Measurements from ENCODE around the gene SUCLG2. TPM values are rescaled to one million over a fixed set of nuclear protein-coding genes. Genes with fewer than 3 reads are reported as not detected.

Gene SUCLG2, protein sequence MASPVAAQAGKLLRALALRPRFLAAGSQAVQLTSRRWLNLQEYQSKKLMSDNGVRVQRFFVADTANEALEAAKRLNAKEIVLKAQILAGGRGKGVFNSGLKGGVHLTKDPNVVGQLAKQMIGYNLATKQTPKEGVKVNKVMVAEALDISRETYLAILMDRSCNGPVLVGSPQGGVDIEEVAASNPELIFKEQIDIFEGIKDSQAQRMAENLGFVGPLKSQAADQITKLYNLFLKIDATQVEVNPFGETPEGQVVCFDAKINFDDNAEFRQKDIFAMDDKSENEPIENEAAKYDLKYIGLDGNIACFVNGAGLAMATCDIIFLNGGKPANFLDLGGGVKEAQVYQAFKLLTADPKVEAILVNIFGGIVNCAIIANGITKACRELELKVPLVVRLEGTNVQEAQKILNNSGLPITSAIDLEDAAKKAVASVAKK
- total RNA-seq, result 36.3 and 38.1 TPM in 2 replicates

DNA sequence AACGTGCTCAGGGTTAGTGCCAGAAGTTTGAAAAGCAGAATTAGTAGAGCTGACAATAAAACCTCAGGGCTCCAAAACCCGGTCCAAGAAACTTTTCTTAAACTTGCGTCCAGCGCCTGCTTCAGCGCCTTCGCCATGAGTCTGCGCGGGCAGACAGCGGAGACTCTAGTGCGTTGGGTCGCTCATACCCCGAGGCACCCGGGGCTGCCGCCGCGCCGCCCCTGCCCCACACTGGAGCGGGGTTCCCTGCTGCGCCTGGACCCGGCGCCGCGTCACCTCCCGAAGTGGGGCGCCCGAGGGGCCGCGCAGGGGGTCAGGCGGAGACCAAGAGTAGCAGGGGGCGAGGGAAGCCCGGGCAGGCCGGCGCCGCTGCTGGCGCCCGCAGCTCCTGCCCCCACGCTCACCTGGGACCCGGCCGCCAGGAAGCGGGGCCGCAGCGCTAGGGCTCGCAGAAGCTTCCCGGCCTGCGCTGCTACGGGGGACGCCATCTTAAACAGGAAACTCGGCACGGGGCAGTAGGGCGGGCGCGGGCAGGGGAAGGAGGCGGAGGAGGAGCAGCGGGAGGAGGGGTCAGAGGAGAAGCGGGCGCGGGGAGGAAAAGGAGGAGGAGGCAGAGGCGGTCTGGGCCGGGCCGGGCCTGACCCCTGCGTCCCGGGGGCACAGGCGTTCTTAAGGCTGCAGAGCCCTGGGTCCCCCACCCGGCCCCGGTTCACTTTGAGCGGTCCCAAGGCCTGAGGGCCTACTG, at the start of gene SUCLG2:
SUCLG2 (minus strand) TSS at position 514 of the 745 bp plus-strand sequence; CDS start at position 488, 26 bp downstream.
- Mint-ChIP-seq H3K9me3 (peaks cover 15% of the 10 kb centered on the region), H3K27ac (peak within 1 kb of the TSS; percentile 76), H3K36me3 (ENCODE audit: low read depth) (peaks cover 33% of the 10 kb centered on the region), H3K27me3 (ENCODE audit: low read depth) (peaks cover 4% of the 10 kb centered on the region), H3K4me3 (ENCODE audit: low read depth) (peak within 1 kb of the TSS; percentile 78), H3K4me1 (ENCODE audit: low read depth) (peaks cover 51% of the 10 kb centered on the region)
- peak; percentile 80 for DNase-seq (ENCODE audit: low spot score)
- intact Hi-C loops (cut with micrococcal nuclease), result loop anchor here (1.0 to 10.0 kb wide), 7 partner anchors 19 to 1431 kb away; partner anchors contain the start of genes ARL6IP5, KBTBD8 and UBA3

DNA sequence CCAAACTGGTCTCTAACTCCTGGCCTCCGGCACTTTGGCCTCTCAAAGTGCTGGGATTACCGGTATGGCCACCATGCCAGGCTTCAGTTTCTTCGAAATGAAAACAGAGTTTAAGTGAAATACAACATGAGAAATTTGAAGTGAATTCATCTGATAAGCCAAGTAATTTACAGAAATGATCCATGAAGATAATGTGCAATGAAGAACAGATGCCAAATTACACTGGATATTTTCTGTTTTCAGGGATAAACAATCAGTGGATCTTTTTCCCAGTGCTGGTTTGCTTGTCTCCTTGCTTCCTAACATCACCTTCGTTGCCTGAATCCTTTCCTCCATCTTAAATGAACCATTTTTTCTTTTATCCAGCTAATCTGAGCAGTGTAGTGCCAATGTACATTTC, 46.2 kb upstream of the SUCLG2 start:
- H3K4me3 Mint-ChIP-seq (ENCODE audit: low read depth), result no peak overlapping the region
- no peaks in the 10 kb centered on the region for H3K4me1 Mint-ChIP-seq (ENCODE audit: low read depth)
- no peak overlapping the region for H3K27ac Mint-ChIP-seq
- H3K9me3 Mint-ChIP-seq, result no peaks in the 10 kb centered on the region
- intact Hi-C loops (cut with micrococcal nuclease), result no loop called here
- H3K36me3 Mint-ChIP-seq (ENCODE audit: low read depth), result no peaks in the 10 kb centered on the region
- peaks cover 4% of the 10 kb centered on the region for H3K27me3 Mint-ChIP-seq (ENCODE audit: low read depth)
- no peak for DNase-seq (ENCODE audit: low spot score)

DNA sequence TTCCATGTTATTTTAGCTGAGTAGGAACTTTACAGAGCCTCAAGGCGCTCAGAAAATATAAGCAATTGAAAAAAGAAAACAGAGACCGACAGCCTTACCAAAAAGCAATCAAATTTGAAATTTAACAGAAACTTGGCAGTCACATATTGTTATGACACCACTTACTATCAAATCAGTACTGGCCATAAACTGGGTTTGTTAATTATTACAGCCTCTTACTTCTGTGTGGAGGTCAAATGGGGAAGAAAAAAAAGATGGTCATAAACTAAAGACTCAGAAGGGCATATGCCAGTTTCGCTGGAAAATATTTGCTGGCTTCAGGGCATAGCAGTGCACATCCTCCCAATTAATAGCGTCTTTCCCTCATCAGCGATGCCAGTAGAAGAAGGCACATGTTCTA, 45.5 kb upstream of the SUCLG2 start:
- Mint-ChIP-seq H3K27me3 (ENCODE audit: low read depth) (peaks cover 4% of the 10 kb centered on the region), H3K9me3 (no peaks in the 10 kb centered on the region), H3K4me3 (ENCODE audit: low read depth) (no peak overlapping the region), H3K4me1 (ENCODE audit: low read depth) (no peaks in the 10 kb centered on the region), H3K36me3 (ENCODE audit: low read depth) (no peaks in the 10 kb centered on the region), H3K27ac (no peak overlapping the region)
- no peak for DNase-seq (ENCODE audit: low spot score)
- intact Hi-C loops (cut with micrococcal nuclease), result no loop called here

DNA sequence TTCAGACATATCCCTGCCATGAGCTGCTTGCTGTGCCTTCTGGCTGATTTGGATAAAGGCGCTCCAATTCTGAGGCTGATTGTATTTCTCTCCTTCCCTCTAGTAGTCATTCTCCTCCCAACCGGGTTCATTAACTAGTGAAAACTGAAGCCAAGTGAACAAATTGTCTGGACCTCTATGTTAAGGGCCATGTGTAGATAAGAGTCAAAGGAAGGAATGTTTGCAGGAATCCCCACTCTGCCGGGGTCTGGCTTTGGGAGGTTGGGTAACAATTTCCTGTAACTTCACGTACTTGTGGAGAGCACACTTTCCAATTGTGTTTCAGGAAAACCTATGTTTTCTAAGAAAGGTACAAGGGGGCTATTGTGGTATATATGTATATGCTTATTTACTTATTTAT, 38.2 kb upstream of the SUCLG2 start:
- Mint-ChIP-seq H3K9me3 (peaks cover 6% of the 10 kb centered on the region), H3K4me3 (ENCODE audit: low read depth) (no peak overlapping the region), H3K27me3 (ENCODE audit: low read depth) (peaks cover 8% of the 10 kb centered on the region), H3K4me1 (ENCODE audit: low read depth) (no peaks in the 10 kb centered on the region), H3K36me3 (ENCODE audit: low read depth) (no peaks in the 10 kb centered on the region), H3K27ac (no peak overlapping the region)
- intact Hi-C loops (cut with micrococcal nuclease), result no loop called here
- DNase-seq (ENCODE audit: low spot score), result no peak

DNA sequence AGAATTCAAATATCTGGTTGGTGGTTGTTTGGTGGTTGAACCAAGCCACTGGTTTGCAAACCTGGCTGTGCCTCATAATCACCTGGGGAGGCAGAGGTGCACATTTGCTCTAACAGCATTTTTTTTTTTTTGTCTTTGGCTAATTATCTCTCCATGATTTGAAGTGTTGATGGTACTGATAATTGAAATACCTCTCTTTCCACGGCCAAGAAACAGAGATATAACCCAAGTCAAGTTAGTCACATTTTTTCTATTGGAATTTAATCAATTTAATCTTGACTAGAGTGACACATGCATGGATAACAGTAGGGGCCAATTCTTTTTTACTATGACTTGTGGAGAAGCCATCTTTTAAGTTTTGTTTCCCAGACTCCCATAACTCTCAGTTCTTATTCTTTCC, 37.5 kb upstream of the SUCLG2 start:
- H3K27me3 Mint-ChIP-seq (ENCODE audit: low read depth), result peaks cover 8% of the 10 kb centered on the region
- H3K4me3 Mint-ChIP-seq (ENCODE audit: low read depth), result no peak overlapping the region
- peaks cover 6% of the 10 kb centered on the region for H3K9me3 Mint-ChIP-seq
- no peak overlapping the region for H3K27ac Mint-ChIP-seq
- no peaks in the 10 kb centered on the region for H3K4me1 Mint-ChIP-seq (ENCODE audit: low read depth)
- intact Hi-C loops (cut with micrococcal nuclease), result no loop called here
- DNase-seq (ENCODE audit: low spot score), result no peak
- H3K36me3 Mint-ChIP-seq (ENCODE audit: low read depth), result no peaks in the 10 kb centered on the region

DNA sequence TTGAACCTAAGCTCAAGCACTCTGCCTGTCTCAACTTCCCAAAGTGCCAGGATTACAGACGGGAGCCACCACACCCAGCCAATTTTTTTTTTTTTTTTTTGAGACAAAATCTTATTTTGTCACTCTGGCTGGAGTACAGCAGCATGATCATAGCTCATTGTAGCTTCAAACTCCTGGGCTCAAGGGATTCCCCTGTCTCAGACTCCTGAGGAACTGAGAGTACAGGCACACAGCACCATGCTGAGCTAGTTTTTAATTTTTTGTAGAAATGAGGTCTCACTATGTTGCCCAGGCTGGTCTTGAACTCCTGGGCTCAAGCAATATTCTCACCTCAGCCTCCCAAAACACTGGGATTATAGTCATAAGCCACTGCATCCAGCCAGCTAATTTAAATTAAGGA, 36.8 kb upstream of the SUCLG2 start:
- intact Hi-C loops (cut with micrococcal nuclease), result no loop called here
- H3K36me3 Mint-ChIP-seq (ENCODE audit: low read depth), result no peaks in the 10 kb centered on the region
- no peak overlapping the region for H3K4me3 Mint-ChIP-seq (ENCODE audit: low read depth)

DNA sequence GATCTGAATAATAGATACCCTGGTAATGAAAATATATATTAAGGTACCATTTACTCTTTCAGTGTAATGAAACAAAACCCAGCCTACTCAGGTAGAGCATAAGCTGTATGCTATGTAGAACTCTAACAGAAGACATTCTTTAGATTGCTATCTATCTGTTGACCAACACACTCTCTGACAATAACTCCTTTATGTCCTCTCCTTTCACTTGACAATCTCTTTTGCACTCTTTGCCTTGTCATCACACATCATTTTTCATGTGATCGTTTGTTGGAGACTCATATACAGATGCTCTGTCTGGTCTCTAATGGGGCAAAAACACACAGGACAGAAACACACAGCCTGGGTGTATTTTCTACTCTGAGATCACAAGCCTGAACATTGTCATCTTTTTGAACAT, 35.4 kb upstream of the SUCLG2 start:
- Mint-ChIP-seq H3K4me1 (ENCODE audit: low read depth) (peaks cover 13% of the 10 kb centered on the region), H3K27ac (no peak overlapping the region), H3K27me3 (ENCODE audit: low read depth) (peaks cover 7% of the 10 kb centered on the region), H3K9me3 (peaks cover 11% of the 10 kb centered on the region), H3K4me3 (ENCODE audit: low read depth) (no peak overlapping the region), H3K36me3 (ENCODE audit: low read depth) (no peaks in the 10 kb centered on the region)
- DNase-seq (ENCODE audit: low spot score), result no peak
- intact Hi-C loops (cut with micrococcal nuclease), result no loop called here

More for the DNA sequence above, 36.8 kb upstream of the SUCLG2 start:
- Mint-ChIP-seq H3K9me3 (peaks cover 6% of the 10 kb centered on the region), H3K27ac (no peak overlapping the region), H3K27me3 (ENCODE audit: low read depth) (peaks cover 8% of the 10 kb centered on the region), H3K4me1 (ENCODE audit: low read depth) (peaks cover 3% of the 10 kb centered on the region)
- no peak for DNase-seq (ENCODE audit: low spot score)

DNA sequence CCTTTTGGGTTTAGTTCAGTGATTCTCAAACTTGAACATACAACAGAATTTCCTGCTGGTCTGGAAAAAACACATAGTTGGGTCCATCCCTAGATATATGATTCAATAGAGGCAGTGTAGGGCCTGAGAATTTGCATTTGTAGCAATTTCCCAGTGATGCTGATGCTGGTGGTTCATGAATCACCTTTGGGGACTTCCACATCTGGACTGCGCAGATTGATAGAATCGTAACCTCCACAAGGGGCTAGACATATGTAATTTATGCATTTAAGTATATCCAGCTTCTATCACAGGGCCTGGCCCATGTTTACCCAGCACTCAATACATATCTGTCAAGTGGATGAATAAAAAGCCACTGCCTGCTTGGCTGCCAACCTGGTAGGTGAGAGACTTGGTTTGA, 33.8 kb upstream of the SUCLG2 start:
- DNase-seq (ENCODE audit: low spot score), result no peak
- Mint-ChIP-seq H3K36me3 (ENCODE audit: low read depth) (peaks cover 4% of the 10 kb centered on the region), H3K4me1 (ENCODE audit: low read depth) (peaks cover 26% of the 10 kb centered on the region), H3K27me3 (ENCODE audit: low read depth) (peaks cover 5% of the 10 kb centered on the region), H3K27ac (no peak overlapping the region), H3K4me3 (ENCODE audit: low read depth) (no peak overlapping the region), H3K9me3 (peaks cover 11% of the 10 kb centered on the region)
- intact Hi-C loops (cut with micrococcal nuclease), result no loop called here

DNA sequence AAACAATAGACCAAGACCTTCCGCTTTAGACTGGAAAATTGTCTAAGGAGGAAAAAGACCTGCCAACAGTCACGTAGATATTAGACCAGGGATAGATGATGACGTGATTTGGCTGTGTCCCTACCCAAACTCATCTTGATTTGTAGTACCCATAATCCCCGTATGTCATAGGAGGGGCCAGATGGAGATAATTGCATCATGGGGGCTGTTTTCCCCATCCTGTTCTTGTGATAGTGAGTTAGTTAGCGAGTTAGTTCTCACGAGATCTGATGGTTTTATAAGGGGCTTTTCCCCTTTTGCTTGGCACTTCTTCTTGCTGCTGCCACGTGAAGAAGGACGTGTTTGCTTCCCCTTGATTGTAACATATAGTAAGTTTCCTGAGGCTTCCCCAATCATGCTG, 31.7 kb upstream of the SUCLG2 start:
- Mint-ChIP-seq H3K36me3 (ENCODE audit: low read depth) (peaks cover 4% of the 10 kb centered on the region), H3K27ac (no peak overlapping the region), H3K9me3 (peaks cover 11% of the 10 kb centered on the region), H3K4me3 (ENCODE audit: low read depth) (no peak overlapping the region), H3K27me3 (ENCODE audit: low read depth) (peaks cover 2% of the 10 kb centered on the region), H3K4me1 (ENCODE audit: low read depth) (peaks cover 26% of the 10 kb centered on the region)
- intact Hi-C loops (cut with micrococcal nuclease), result no loop called here
- DNase-seq (ENCODE audit: low spot score), result no peak

DNA sequence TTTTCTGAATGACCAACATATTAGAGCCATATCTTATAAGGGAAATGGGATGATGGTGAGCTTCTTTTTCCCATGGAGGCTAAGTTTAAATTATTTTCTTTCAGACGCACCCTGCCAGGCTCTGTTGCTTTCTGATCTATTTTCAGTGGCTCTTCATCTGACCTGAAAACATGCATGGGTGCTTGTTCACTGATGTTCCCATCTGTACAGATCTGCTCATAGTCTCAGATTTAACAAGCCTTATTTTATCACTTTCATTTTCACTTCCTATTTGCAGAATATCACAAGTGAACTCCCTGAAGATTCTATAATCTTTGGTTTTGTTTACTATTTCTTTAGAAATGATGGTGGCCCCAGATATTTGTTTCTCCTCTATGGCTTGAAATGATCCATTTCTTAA, 31.1 kb upstream of the SUCLG2 start:
- H3K27ac Mint-ChIP-seq, result no peak overlapping the region
- intact Hi-C loops (cut with micrococcal nuclease), result no loop called here
- no peak for DNase-seq (ENCODE audit: low spot score)
- peaks cover 11% of the 10 kb centered on the region for H3K9me3 Mint-ChIP-seq
- peaks cover 26% of the 10 kb centered on the region for H3K4me1 Mint-ChIP-seq (ENCODE audit: low read depth)
- peak overlapping the region; percentile 27 for H3K4me3 Mint-ChIP-seq (ENCODE audit: low read depth)
- peaks cover 4% of the 10 kb centered on the region for H3K36me3 Mint-ChIP-seq (ENCODE audit: low read depth)
- H3K27me3 Mint-ChIP-seq (ENCODE audit: low read depth), result no peaks in the 10 kb centered on the region

DNA sequence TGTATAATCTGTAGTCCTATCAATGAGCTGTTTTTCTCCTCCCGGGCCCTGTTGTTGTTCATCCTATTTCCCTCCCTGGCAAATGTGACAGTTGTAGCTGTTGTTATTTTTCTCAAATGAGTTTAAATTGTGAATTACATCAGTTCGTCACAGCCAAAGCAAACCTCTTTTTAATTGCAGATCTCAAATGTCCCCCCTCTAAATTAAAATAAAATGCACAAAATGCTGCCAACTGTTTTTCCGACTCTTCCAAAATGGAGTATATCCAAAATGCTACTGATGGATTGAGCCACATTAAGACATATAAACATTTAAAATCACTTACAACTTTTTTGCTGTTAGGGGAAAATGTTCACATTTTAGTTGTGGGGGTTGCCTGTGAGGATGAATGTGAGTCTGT, 29.8 kb upstream of the SUCLG2 start:
- Mint-ChIP-seq H3K36me3 (ENCODE audit: low read depth) (peaks cover 4% of the 10 kb centered on the region), H3K27me3 (ENCODE audit: low read depth) (no peaks in the 10 kb centered on the region), H3K9me3 (peaks cover 5% of the 10 kb centered on the region), H3K4me1 (ENCODE audit: low read depth) (peaks cover 28% of the 10 kb centered on the region), H3K27ac (no peak overlapping the region), H3K4me3 (ENCODE audit: low read depth) (no peak overlapping the region)
- DNase-seq (ENCODE audit: low spot score), result no peak
- intact Hi-C loops (cut with micrococcal nuclease), result no loop called here

DNA sequence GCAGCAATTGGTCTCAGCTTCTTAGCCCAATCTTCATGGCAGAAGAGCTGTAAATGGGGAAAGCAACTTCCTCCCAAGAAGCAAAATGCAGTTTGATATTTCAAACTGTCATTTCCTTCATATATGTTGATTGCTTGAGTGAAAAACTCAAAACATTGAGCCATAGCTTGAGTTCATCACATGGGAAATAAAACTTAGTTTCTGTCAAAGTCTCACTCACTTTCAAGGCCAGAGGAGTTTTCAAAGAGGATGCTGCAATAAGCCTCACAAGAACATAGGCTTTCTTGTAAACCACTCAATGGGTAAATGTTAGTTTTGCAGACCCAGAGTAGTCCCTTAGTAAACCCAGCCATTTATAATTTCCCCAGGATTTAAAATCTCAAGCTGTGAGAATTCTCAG, 29.1 kb upstream of the SUCLG2 start:
- Mint-ChIP-seq H3K27me3 (ENCODE audit: low read depth) (no peaks in the 10 kb centered on the region), H3K27ac (no peak overlapping the region), H3K4me1 (ENCODE audit: low read depth) (peaks cover 34% of the 10 kb centered on the region), H3K4me3 (ENCODE audit: low read depth) (no peak overlapping the region), H3K36me3 (ENCODE audit: low read depth) (peaks cover 4% of the 10 kb centered on the region), H3K9me3 (peaks cover 5% of the 10 kb centered on the region)
- intact Hi-C loops (cut with micrococcal nuclease), result no loop called here
- no peak for DNase-seq (ENCODE audit: low spot score)

DNA sequence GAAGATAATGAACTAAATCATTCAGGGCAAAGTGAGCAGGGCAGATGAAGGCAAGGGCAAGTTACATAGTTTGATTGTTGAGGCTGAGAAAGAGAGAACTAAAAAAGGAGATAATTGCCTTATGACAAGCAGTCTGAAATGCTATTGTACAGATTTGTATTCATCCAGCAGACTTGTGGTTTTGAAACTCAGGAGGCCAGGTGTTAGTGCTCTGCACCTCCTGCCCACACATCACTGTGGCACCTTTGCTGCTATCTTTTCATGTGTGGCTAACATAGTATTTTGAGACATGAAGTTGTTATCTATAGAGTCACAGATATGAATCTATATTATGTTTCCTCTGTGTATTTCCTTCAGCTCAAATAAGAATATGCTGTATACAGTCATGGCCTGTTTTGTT, 24.3 kb upstream of the SUCLG2 start:
- peaks cover 9% of the 10 kb centered on the region for H3K9me3 Mint-ChIP-seq
- intact Hi-C loops (cut with micrococcal nuclease), result loop anchor here (2.0 kb wide), 1 partner anchor 16 kb away; no protein-coding TSS in a partner anchor
- peaks cover 8% of the 10 kb centered on the region for H3K36me3 Mint-ChIP-seq (ENCODE audit: low read depth)
- H3K4me3 Mint-ChIP-seq (ENCODE audit: low read depth), result no peak overlapping the region
- peak; percentile 11 for DNase-seq (ENCODE audit: low spot score)
- peaks cover 18% of the 10 kb centered on the region for H3K4me1 Mint-ChIP-seq (ENCODE audit: low read depth)
- no peaks in the 10 kb centered on the region for H3K27me3 Mint-ChIP-seq (ENCODE audit: low read depth)
- no peak overlapping the region for H3K27ac Mint-ChIP-seq

Data from activated T-helper 2 cell treated with anti-CD3 and anti-CD28 coated beads, Interferon-gamma antibody, Interleukin-2, Interleukin-4, amounts not matched to agents 10 μg/mL and 5 μg/mL and 100 μg/mL, durations not matched to agents 14 hours and 24 hours and 36 hours (primary cell).